K562 (cell line): Measurements from ENCODE around the gene RAD51D. TPM values are rescaled to one million over a fixed set of nuclear protein-coding genes. Genes with fewer than 3 reads are reported as not detected.

ENCODE experiments used
- ESRRA ChIP-seq: fragments of 450-650 bp; IDR thresholded peaks from 2 replicates; pipeline ENCODE4 v1.6.1; 2014; ENCODE audit warnings: low read depth, mild to moderate bottlenecking, moderate library complexity, borderline replicate concordance
- MAFF ChIP-seq: IDR thresholded peaks from 2 replicates; pipeline ENCODE4 v1.6.1; 2012; ENCODE audit warnings: low read length, improper control_type of control experiment
- MAFK ChIP-seq: IDR thresholded peaks from 2 replicates; pipeline ENCODE4 v1.6.1; 2011; ENCODE audit warnings: low read length, improper control_type of control experiment
- MEIS2 ChIP-seq: fragments of 450-650 bp; IDR thresholded peaks from 2 replicates; pipeline ENCODE4 v1.6.1; 2014; ENCODE audit warnings: mild to moderate bottlenecking; ENCODE audit not compliant: partially characterized antibody
- NR4A1 ChIP-seq, 2 experiments: fragments of 250-450 bp in 1 of 2; fragments of 450-650 bp in 1 of 2; sonication (Bioruptor Pico) in 1 of 2; IDR thresholded peaks; 2 replicates each; pipeline versions ENCODE4 v1.4.0 to v1.6.1; 2016 to 2020; ENCODE audit warnings: mild to moderate bottlenecking in 2 of 2, missing compliant biosample characterization in 1 of 2, missing genetic modification characterization in 1 of 2, moderate library complexity in 1 of 2
- PHF8 ChIP-seq: fragments of 200-600 bp; sonication (generic); IDR thresholded peaks from 2 replicates; pipeline ENCODE4 v1.6.1; 2012; ENCODE audit warnings: mixed run types, mild to moderate bottlenecking, inconsistent platforms, low read length, moderate library complexity, borderline replicate concordance
- PRDM10 ChIP-seq: fragments of 450-650 bp; IDR thresholded peaks from 2 replicates; pipeline ENCODE4 v1.6.1; 2018; ENCODE audit not compliant: partially characterized antibody
- RFX1 ChIP-seq: fragments of 450-650 bp; IDR thresholded peaks from 2 replicates; pipeline ENCODE4 v1.6.1; 2016; ENCODE audit warnings: mild to moderate bottlenecking, moderate library complexity
- TAL1 ChIP-seq: fragments of 450-650 bp; IDR thresholded peaks from 2 replicates; pipeline ENCODE4 v1.6.1; 2016; ENCODE audit warnings: mild to moderate bottlenecking
- ZBTB33 ChIP-seq: sonication (generic); formaldehyde crosslinking; IDR thresholded peaks from 2 replicates; pipeline ENCODE4 v1.8.1; 2023; ENCODE audit warnings: mild to moderate bottlenecking, missing genetic modification reagents
- ZBTB40 ChIP-seq, 2 experiments: fragments of 450-650 bp in 1 of 2; sonication (generic) in 1 of 2; formaldehyde crosslinking in 1 of 2; IDR thresholded peaks; 2 replicates each; pipeline versions ENCODE4 v1.7.1 to v1.9.0; 2016 to 2022; ENCODE audit warnings: inconsistent platforms in 1 of 2, mild to moderate bottlenecking in 1 of 2, missing genetic modification reagents in 1 of 2
- polyA plus RNA-seq, 8 experiments: library from polyadenylated mRNA; depleted of rRNA in 4 of 8; stranded (reverse) in 5 of 8; unstranded in 3 of 8; fragments of >200 nt; fragmentation: Nextera tagmentation in 2 of 8; fragmentation: Illumina TruSeq in 1 of 8; extraction: Ambion mirVana in 2 of 8; extraction: Trizol in 1 of 8; gene quantifications; 2 replicates each; pipeline versions ENCODE4 v1.2.1 to v1.2.3, GENCODE V29; 2011 to 2014; ENCODE audit warnings: inconsistent platforms in 1 of 8, missing spikeins in 1 of 8
- total RNA-seq, 7 experiments: library from RNA; depleted of rRNA in 6 of 7; stranded (reverse); fragments of >200 nt in 6 of 7; fragmentation: Illumina TruSeq in 2 of 7; extraction: Trizol in 2 of 7; gene quantifications; 2 replicates each; pipeline versions ENCODE4 v1.2.1 to v1.2.3, GENCODE V29; 2011 to 2021; ENCODE audit warnings: low replicate concordance in 1 of 7

RAD51D gene
- total and polyA plus RNA-seq, 9 of the 15 experiments (the other 6 are each of a cell fraction or from before 2014, with no cell fraction given), result 2.2 to 16.9 (median 8.7) TPM

DNA sequence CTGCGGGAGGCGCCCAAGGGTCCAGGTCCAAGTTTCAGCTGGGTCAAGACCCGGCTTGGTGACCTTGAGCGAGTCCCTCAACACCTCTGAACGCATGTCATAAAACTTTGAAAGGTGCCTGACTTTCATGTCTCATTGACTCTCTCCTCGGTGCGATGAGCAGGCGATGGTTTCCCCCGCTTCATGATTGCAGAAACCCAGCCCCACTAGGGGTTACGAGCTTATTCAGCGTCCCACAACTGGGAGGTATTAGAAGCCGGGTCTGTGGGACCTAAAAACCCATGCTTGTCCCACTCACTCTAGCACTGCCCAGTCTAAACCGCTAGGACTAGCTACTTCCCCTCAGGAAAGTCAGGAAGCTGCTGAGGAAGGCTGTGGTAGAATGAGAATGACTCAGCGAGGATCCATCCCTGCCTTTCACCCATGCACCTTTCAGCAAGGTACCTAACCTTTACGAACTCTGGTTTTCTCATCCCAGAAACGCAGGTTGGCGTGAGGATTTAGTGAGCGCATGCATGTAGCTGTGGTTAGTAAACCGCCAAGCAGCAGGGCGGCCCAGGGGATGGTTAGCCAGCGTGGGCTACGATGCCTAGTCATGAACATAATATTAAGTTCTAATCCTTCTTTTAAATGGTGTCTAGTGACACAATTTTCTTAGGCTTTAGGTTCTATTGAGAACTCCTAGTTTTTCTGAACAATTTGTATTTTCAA lies 29.9 kb downstream of the RAD51D start (continued):
- peak; percentile 56; the same call in 1 of the 2 replicates for TF ChIP-seq PHF8
- 0 out of 2 replicates have a peak, but pooled peaks have one; percentile 9 for TF ChIP-seq ZBTB40 (IDR thresholded peaks at IDR 0.05)
- no peak for TF ChIP-seq ZBTB40 (CRISPR knock-in tag; IDR thresholded peaks at IDR 0.05)
- TF ChIP-seq RFX1, result peak; percentile 39
- TF ChIP-seq TAL1, result no peak
- TF ChIP-seq MAFK, result peak; percentile 52; the same call in 1 of the 2 replicates
- peak; percentile 7; the same call in 1 of the 2 replicates for TF ChIP-seq ESRRA
- no peak for TF ChIP-seq MEIS2
- TF ChIP-seq PRDM10, result peak; percentile 75
- peak; percentile 99 for TF ChIP-seq ZBTB33 (CRISPR knock-in tag)
- TF ChIP-seq NR4A1 (CRISPR knock-in tag; IDR thresholded peaks at IDR 0.05), result no peak
- peak; percentile 20; the same call in 1 of the 2 replicates for TF ChIP-seq NR4A1 (tag; IDR thresholded peaks at IDR 0.05)
- TF ChIP-seq MAFF, result peak; percentile 37; the same call in 1 of the 2 replicates
